ENCODE data around the gene SFRP2. TPM values are rescaled to one million over a fixed set of nuclear protein-coding genes. Genes with fewer than 3 reads are reported as not detected.

The SFRP2 gene
- total RNA-seq, 2 experiments from 2014 or later = not detected

DNA sequence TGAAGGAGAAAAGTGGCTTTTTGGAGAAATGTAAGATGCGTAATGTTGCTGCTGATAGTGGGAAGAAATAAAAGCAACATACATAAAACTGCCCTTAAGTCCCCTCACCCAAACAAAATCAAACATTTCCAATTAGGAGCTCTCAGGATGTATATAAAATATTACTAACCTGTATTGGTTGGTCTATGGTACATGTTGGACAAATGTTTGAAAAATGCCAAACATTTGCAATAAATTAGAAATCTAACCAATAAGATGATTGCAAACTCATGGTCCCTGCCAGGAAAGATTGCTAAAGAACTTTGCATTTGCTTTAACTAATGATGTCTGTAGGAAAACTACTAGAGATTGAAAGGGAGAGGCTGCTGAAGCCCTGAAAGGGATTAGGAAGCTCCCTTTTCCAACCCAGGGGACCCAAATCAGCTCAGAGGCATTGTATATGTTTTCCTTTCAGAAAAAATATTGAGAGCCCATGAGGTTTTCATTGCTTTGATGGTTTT, 1.8 kb downstream of the SFRP2 start:
- POLR2A ChIA-PET = interaction anchor here (0.5 to 1.5 kb wide), 4 partner anchors 9 to 536 kb away, joined by 3 to 5 read pairs (median 4); no protein-coding TSS in a partner anchor
- Histone ChIP-seq H3K36me3 (ENCODE audit: insufficient read depth, low read length) (no peaks in the 10 kb centered on the region), H3K9me3 (ENCODE audit: low read length) (no peaks in the 10 kb centered on the region), H3K9me2 (ENCODE audit: insufficient read depth, low read length) (no peaks in the 10 kb centered on the region), H3K27ac (ENCODE audit: low read depth, low read length, poor library complexity, severe bottlenecking) (no peak overlapping the region), H3K4me3 (ENCODE audit: low read depth, low read length, poor library complexity, severe bottlenecking) (no peak overlapping the region), H3K4me2 (ENCODE audit: low read length) (no peak overlapping the region), H4K20me1 (ENCODE audit: insufficient read depth, low read length) (no peaks in the 10 kb centered on the region), H2AFZ (ENCODE audit: low read length) (no peak overlapping the region), H3K79me2 (ENCODE audit: insufficient read depth, low read depth, low read length) (no peaks in the 10 kb centered on the region), H3K4me1 (ENCODE audit: insufficient read depth, low read length, poor library complexity, severe bottlenecking) (no peaks in the 10 kb centered on the region)
- TF ChIP-seq, protein P1, sequence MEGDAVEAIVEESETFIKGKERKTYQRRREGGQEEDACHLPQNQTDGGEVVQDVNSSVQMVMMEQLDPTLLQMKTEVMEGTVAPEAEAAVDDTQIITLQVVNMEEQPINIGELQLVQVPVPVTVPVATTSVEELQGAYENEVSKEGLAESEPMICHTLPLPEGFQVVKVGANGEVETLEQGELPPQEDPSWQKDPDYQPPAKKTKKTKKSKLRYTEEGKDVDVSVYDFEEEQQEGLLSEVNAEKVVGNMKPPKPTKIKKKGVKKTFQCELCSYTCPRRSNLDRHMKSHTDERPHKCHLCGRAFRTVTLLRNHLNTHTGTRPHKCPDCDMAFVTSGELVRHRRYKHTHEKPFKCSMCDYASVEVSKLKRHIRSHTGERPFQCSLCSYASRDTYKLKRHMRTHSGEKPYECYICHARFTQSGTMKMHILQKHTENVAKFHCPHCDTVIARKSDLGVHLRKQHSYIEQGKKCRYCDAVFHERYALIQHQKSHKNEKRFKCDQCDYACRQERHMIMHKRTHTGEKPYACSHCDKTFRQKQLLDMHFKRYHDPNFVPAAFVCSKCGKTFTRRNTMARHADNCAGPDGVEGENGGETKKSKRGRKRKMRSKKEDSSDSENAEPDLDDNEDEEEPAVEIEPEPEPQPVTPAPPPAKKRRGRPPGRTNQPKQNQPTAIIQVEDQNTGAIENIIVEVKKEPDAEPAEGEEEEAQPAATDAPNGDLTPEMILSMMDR (conservative IDR thresholded peaks at IDR 0.05; ENCODE audit: low read length) = no peak
- no peak for TF ChIP-seq EZH2phosphoT487 (IDR thresholded peaks at IDR 0.05; ENCODE audit: borderline replicate concordance, low read depth, low read length)
- CTCF ChIA-PET (ENCODE audit: unreplicated experiment) = no interaction called here
- intact Hi-C loops (cut with micrococcal nuclease; ENCODE audit: unreplicated experiment) = no loop called here
- BruUV-seq (replicated peaks) = no TSS peak
- no peak for DNase-seq (ENCODE audit: low spot score)

DNA sequence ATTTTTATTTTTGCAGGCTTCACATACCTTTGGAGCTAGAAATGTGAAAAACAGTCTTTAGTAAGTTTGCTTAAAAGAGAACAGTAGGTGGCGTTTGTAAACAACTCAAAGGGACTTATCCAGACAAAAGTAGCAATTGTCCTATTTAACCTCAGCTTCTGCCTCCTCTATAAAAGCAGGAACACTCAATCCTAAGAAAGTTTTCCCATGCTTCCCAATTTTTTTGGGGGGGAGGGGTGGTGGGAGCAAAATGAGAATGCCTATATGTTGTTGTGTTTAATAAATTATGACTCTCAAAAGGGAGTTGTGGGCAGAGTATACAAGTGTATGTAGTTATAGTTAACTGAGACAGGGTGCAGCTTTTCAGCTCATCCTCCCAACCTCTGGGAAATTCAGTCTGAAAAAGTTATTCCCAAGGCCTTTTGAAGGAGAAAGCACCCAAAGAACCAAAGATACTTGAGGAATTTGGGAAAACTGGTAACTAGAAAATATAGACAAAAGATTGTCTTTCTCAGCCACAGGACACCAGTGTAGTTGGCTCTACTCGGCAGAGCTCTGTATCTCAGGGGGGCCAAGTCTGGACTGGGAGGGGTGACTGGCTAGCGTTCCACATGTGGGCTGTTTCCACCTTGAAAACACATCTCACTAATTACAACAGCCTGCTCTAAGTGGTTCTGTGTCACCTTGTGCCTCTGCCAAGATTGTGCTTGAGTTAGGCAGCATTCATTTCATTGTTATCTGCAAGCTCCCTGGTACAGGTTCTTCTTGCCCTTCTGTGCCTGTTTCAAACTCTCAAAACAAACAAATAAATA, 2.8 kb downstream of the SFRP2 start:
- POLR2A ChIA-PET = interaction anchor here (0.5 to 0.9 kb wide), 7 partner anchors 10 to 1085 kb away, joined by 3 to 8 read pairs (median 3); no protein-coding TSS in a partner anchor
- no TSS peak for BruUV-seq (replicated peaks)
- intact Hi-C loops (cut with micrococcal nuclease; ENCODE audit: unreplicated experiment) = no loop called here
- no peak overlapping the region for H3K27ac ChIP-seq (ENCODE audit: low read depth, low read length, poor library complexity, severe bottlenecking)
- no peaks in the 10 kb centered on the region for H3K4me1 ChIP-seq (ENCODE audit: insufficient read depth, low read length, poor library complexity, severe bottlenecking)
- no peak overlapping the region for H3K4me2 ChIP-seq (ENCODE audit: low read length)
- H3K79me2 ChIP-seq (ENCODE audit: insufficient read depth, low read depth, low read length) = no peaks in the 10 kb centered on the region
- no peak overlapping the region for H3K4me3 ChIP-seq (ENCODE audit: low read depth, low read length, poor library complexity, severe bottlenecking)
- no peak for TF ChIP-seq EZH2phosphoT487 (IDR thresholded peaks at IDR 0.05; ENCODE audit: borderline replicate concordance, low read depth, low read length)
- TF ChIP-seq, protein P1 (conservative IDR thresholded peaks at IDR 0.05; ENCODE audit: low read length) = peak; percentile 81
- no peaks in the 10 kb centered on the region for H3K9me3 ChIP-seq (ENCODE audit: low read length)
- H4K20me1 ChIP-seq (ENCODE audit: insufficient read depth, low read length) = no peaks in the 10 kb centered on the region
- CTCF ChIA-PET (ENCODE audit: unreplicated experiment) = interaction anchor here (0.8 kb wide), 1 partner anchor 54 kb away, joined by 3 read pairs; no protein-coding TSS in a partner anchor
- no peaks in the 10 kb centered on the region for H3K9me2 ChIP-seq (ENCODE audit: insufficient read depth, low read length)
- DNase-seq (ENCODE audit: low spot score) = peak; percentile 28
- no peak overlapping the region for H2AFZ ChIP-seq (ENCODE audit: low read length)
- no peaks in the 10 kb centered on the region for H3K36me3 ChIP-seq (ENCODE audit: insufficient read depth, low read length)
